ENCODE data around the gene SRGAP1.

Gene SRGAP1

DNA sequence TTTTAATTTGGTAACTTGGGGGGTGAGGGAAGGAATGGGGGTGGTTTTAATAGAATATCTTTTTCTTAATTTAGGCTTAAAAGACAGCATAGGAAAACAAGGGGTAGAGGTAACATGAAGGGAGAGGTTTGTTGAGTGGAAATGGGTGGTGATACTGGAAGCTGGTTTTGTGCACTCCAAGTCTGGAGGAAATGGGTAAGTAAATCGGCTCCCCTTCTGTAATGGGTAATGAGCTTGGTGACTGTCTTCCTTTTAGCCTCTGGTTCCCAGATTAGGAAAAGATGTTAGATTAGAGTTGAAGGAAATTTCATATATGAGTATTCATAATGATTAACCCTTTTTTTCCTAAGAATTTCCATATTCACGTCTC, 122.1 kb downstream of the SRGAP1 start:
- no peak for DNase-seq (ENCODE audit: low spot score)

DNA sequence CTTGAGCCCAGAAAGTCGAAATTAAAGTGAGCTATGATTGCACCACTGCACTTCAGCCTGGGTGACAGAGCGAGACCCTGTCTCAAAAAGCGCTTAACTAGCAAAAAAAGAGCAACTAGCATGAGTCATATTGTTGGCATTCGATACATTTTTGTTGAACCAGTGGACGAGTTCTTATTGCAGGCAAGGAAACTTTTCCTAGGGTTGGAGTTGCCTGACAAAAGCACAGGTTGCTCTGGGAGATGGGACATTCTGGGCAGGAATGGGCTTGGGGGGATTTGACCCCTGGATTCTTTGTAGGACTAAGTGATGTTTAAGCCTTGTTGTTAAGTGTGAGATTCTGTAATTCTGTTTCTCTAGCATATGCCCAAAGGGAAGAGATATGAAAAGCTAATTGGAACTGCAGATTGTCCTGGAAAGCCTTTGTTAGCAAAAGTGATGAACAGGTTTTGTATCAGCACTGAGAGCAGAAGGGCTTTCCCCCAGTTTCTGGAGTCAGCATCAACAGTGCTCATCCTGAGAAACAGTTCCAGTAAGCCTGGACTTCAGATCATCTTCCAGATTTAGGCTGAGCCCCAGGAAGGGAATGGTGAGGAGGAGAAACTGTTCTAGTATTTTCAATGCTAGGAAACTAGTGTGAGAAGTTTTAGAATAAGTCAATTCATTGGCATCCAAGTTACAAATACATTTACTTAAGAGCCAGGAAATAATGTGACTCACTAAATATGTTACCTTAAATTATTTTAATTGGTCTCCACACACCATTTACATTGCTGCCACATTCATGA, 123.1 kb downstream of the SRGAP1 start:
- no peak for DNase-seq (ENCODE audit: low spot score)

DNA sequence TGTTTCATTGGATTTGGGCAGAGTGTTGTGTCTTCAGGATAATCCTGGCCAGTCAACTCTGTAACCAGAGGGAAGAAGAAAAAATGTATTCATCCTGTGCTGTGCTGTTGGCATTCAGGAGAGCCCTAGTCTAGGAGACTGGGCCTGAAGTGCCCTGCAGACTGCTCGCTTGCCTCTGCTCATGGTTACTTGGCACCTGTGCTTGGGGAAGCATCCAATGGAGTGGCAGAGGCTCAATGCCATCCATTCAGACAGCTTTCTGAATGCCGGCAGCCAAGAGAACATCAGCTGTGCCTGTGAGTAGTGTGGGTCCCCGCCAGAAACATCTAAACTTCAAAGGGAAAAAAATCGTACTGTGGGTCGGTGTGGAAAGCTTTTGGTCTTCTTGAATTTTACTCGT, 124.2 kb downstream of the SRGAP1 start:
- no peak for DNase-seq (ENCODE audit: low spot score)

DNA sequence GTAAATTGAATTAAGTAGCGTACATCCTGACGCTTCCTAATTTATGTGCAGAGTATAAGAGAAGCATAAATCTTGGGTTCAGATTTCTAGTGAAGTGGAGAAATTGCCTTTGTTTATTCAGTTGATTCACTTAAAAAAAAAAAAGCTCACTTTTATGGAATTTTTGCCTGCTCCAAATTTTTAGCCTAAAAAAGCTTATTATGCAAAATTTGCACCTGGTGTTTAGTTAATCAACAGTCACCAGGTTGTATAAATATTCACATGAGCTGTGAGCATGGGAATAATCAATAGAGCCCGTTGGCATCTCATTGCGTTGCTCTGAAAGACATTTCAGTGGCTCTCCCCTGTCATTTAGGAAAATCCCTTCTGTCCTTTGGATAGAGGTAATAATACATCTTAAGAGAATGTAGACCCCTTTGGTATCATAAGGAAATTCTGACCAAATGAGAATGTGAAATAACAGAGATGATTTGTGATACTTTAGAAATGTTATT, 132.4 kb downstream of the SRGAP1 start:
- no peak for DNase-seq (ENCODE audit: low spot score)

DNA sequence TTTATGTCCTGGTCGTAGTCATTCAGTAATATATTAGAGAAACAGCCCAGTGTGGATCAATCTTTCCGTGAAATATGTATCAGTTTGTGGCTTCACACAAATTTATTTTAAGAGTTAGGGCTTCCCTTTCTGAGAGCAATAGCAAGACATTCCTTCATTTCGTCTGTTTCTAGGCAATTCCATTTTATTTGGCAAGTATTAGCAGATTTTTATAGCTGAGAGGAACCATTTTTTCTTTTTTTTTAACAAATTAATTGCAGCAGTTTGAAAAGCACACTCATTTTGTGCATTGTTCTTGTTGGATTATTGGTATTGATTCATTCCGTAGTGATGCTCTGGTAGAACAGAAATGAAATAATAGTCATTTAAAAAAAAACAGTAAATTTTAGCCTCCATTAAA, 132.9 kb downstream of the SRGAP1 start:
- DNase-seq (ENCODE audit: low spot score): no peak

DNA sequence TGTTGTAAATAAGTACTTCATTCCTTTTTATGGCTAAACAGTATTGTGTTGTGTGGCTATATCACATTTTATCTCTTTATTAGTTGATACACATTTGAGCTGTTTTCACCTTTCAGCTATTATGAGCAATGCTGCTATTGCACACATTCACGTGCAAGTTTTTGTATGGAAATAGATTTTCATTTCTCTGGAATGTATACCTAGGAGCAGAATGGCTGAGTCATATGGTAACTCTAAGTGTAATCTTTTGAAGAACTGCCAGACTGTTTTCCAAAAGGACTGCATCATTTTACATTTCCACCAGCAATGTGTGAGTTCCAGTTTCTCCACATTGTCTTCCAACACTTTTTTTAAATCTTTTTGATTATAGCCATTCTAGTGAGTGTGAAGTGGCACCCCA, 134.0 kb downstream of the SRGAP1 start:
- DNase-seq (ENCODE audit: low spot score): no peak

DNA sequence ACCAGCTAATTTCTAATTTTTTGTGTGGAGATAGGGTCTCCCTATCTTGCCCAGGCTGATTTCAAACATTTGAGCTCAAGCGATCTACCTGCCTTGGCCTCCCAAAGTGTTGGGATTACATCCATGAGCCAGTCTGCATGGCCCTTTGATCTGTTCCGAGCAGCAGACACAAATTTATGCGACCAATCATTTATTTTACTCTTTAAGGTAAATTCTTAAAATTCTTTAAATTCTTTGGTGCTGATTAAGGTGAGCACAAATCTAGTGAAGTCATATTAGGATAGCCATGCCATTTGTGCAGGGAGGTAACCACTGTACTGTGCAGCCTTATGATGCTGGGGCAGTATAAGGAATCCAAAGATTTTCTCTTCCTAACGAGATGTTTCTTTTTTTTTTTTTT, 135.7 kb downstream of the SRGAP1 start:
- no peak for DNase-seq (ENCODE audit: low spot score)

DNA sequence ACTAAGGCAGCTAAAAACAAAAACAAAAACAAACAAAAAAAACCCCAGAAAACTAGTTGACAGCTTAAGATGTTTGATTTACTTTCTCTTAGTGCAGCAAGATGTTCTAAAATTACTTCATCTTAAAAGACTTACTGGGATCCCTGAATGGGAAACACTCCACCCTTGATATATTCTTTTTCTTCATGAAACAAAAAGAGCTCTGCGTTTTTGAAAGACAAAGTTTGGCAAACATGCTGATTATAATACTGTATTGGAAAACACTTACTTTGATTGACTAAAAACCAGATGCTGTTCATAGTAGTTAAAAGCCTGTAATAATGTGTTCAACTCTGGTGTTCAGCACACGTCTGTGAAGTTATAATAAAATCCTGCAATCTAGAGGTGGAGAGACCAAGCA, 136.8 kb downstream of the SRGAP1 start:
- DNase-seq (ENCODE audit: low spot score): no peak

DNA sequence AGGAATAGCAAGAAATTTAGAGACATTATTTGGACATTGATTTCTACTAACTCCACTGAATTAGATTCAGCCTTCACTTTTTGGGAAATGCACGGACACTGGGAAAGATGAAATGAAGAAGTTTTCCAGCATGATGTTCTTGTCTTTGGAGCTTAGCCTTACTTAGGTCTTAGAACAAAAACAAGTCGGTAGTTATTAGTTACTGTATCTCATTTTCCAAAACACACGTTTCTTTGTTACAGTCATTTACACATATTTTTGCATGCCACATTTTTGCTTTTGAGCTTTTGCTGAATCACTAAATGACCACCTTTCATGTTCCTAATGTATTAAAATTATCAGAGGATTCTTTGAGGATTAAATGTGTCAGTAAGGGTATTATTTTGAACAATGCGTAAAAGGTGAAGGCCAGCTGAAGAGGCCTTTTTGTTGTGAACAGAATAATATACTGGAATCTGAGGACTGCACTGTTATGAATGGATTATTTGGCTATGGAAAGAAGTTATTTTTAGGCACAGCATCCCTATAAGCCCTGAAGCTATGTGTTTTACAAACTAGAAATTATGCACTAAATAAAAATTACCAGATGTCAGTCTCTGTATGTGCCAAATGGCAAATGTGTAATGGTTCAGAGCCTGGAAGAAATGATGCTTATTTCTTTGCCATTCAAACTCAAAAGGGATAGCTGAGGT, 138.2 kb downstream of the SRGAP1 start:
- no peak for DNase-seq (ENCODE audit: low spot score)

DNA sequence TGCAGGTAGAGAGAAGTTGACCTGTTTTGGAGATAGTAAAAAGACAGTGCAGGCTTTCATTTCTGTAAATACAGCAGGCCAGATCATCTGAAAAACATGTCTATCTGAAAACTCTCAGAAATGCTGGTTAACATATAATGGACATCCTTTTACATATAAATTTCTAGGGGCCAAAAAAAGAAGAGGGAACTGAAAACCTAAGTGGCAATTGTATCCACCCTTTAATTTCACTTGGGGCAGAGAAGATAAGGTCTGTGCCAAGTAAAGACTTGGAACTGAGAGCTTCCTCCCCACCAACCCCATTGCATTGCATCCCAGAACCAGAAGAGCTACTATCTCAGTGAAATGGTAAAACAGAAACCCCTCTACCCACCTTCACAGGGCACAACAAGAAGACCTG, 141.0 kb downstream of the SRGAP1 start:
- no peak for DNase-seq (ENCODE audit: low spot score)

DNA sequence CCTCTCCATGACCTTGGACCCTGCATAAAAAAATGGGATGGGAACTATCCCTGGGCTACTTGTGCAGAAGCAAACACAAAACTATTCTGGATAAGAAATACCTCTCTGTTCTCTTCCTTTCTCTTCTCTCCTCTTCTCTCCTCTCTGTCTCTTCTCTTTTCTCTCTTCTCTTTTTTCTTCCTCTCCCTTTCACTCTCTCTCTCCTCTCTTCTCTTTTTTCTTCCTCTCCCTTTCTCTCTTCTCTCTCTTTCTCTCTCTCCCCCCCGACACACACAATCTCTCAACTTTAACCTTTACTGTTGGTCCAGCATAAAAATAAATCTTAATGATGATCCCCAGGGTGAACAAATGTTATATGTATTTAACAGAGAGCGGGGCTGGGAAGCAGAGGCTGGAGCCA, 141.4 kb downstream of the SRGAP1 start:
- DNase-seq (ENCODE audit: low spot score): no peak

DNA sequence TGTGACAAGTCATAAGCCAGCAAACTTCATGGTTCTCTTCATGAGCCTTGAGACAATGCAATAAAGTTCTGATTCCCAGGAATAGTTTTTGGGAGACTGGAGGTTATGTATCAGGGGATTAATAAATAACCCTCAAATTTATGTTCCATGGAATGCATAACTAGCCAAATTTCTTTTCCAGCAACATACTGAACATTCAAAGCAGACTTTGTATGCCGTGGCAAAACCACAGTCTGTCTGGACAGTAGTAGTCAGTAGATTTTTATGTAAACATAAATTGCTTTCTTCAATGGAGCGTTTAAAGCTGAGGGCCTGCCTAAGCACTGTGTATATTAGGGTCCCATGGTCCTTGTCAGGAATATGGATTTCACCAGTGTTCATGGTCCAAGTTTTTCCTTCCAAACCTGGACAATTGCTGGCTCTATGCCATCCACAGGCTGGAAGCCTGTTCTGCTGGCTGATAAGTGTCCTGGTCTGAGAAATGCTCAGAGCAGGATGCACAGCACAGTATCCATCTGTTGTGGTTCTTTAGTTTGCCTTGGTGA, 144.9 kb downstream of the SRGAP1 start:
- no peak for DNase-seq (ENCODE audit: low spot score)

DNA sequence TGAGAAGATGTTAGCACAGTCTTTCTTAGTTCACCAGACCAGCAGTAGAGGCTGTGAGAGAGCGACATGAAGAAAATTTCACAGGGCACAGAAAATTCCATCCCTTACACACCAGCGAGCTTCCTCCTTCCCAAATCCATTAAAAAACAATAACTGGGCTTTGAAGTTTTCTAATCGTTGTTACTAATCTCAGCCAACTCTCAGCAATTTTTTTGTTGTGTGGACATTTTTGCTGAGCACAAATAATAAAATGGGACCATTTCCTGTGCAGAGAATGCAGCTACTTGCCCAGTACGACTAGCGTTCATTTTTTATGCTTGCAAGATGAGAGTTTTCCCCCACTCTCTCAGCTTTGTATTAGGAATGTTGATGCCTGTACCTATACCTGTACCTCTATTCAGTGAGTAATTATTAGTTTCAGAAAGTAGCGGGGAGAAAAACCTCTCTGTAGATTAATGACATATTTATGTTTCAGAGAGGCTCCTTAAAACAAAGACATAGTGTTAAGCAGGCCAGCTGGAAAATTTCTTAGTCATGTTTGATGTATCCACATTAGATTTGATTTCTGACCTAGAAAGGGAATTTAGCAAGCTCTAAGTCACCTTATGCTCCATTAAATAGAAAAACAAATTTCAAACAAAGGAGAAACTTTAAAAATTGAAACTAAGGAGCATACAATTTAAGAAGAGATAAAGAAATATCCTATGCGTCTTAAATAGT, 146.5 kb downstream of the SRGAP1 start:
- no peak for DNase-seq (ENCODE audit: low spot score)

DNA sequence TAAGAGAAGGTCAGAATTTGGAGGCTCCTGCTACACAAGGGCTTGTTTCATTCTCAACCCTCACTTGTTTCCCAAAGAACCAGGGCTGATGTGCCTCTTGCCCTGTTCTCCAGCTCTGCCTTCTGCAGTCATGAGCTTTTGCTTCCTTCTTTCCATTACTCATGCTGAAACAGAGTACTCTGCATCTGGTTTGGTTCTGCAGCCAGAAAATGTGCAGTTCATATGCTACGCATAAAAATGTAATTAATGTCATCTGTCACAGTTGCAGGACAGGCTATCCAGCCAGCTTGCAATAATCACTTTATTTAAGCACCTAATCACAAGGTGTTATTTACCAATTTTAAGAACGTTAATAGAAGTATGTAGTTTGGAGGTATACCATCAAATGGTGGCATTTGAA, 150.2 kb downstream of the SRGAP1 start:
- DNase-seq (ENCODE audit: low spot score): no peak

DNA sequence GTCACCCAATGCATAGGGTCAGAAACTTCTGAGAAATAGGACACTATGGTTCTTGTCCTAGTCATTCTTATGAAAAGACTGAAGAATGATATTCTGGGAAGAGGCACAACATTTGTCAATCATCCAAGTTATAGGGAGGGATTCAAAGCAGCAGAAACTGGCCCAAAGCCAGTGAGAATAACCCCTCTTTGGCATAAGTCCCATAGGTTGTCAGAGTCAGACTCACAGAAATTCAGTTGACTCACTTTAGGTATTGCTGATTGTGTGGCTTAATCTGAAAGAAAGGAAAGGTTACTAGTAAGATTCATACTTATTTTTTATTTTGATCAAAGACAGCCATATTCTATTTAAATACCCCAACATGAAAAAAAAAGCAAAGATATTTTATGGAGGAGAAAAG, 151.0 kb downstream of the SRGAP1 start:
- no peak for DNase-seq (ENCODE audit: low spot score)

DNA sequence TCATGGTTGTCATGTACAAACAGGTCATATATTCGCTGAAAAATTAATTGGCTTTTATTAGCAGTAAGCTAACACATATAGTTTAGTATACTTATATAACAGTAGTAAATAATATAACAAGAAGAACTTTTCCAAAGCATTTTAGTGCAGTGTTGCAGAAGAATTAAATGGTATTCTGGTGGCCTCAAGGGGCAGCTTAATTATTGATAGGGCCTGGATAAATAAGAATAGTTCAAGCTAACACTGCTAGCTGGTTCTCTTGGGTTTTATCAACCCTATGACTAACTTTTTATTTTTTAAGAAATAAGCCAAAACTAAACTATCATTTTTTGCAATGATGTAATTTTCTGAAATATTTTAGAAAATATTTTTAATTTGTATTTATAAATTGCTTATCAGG, 152.1 kb downstream of the SRGAP1 start:
- no peak for DNase-seq (ENCODE audit: low spot score)

DNA sequence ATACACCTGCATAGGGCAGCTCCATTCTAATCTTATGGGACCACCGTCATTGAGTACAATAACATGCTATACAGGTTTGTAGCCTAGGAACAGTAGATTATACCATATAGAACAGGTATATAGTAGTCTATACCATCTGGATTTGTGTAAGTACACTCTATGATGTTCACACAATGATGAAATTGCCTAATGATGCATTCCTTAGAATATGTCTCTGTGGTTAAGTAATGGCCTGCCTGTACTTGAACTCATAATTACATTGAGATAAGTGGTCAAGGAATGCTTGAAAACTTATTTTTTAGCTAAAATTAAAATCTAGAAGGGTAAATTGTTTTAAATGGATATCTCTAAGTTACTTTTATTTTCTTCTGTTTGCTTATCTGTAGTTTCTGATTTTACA, 152.7 kb downstream of the SRGAP1 start:
- no peak for DNase-seq (ENCODE audit: low spot score)

DNA sequence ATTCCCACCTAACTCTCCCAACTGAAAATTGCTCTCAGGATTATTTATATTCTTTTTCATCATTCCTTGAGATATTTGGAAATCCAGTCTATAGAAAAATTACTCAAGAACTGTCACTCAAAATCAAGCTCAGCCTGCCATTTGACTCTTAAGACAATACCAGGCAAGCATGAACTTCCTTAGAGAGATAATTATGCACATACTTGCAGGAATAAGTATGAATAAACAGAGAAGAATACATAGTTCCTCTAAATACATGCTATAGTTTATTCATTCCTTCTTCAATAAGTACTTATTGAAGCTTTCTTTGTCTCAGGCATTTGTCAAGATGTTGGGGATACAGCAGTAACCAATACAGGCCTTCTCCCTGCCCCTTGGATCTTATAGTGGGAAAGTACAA, 154.1 kb downstream of the SRGAP1 start:
- no peak for DNase-seq (ENCODE audit: low spot score)

DNA sequence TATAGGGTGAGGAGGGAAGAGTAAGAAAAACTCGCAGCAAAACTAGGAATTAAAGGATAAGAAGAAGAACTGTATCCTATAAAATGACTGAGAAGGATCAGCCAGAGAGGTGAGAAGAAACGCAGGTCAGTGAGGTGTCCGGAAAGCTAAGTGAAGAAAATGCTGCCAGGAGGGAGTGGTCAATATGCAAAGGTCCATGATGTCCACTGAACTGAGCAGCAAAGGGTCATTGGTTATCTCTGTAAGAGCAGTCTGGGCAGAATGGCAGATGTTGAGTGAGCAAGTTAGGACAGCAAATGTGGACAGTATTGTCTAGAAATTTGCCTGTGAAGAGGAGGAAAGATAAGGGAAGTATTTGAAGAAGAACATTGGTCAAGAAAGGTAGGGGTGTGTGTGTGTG, 155.4 kb downstream of the SRGAP1 start:
- no peak for DNase-seq (ENCODE audit: low spot score)

DNA sequence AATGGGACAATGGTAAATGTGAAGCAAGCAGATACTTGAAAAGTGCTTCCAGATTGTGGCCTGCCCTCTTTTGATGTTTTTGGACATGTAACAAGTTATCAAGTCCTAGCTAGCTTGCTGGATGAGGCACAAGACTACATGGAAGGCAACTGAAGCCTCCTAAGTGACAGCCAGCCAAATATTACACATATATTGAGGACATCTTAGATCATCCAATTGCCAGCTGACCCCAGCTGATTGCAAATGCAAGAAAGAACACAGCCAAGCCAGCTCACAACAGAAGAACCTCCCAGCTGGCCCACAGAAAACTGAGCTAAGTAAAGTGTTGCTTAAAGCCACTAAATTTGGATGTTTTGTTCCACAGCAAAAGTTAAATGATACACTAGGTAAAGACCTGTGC, 156.9 kb downstream of the SRGAP1 start:
- DNase-seq (ENCODE audit: low spot score): no peak

DNA sequence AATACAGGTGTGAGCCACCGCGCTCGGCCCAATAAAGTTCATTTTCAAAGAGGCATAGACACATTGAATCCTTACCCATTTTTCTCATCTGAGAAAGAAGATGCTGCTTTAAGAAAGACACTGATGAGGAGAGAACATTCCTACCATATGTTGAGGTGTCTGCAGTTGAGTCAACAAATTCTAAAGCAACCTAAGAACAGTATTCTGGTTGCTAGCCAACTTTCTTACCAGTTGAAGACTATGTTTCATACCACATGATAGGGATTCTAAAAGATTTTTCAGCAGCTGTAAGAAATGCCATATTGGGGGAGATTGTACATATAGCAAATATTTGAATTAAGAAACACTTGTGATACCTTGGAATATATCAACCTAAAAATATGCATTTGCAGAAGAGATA, 160.1 kb downstream of the SRGAP1 start:
- no peak for DNase-seq (ENCODE audit: low spot score)

DNA sequence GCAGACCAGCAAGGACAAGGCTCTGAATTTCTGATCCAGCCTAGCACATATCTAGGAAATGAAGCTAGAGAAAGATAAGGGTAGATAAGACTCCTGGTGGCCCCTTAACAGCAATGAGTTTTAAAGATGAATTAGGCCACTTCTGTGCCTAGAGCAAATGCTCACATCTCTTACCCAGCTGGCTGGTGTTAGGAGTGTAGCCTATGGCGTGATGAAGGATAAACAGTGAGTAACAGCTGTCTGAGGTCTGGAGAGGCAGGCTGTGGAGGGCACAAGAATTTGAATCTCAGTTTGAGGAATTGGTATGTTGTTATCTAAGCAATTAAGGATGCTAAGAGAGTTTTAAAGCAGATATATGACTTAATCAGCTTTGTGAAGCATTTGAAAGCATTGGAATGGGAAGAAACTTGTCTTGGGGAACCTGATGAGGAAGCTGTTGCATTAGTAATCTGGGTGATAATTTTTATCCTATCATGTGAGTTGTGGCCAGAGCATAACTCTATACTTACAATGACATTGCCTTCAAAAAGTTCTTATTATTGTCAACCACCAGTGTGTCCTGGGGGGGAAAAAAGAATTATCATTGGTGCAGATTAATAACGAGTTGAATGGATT, 161.8 kb downstream of the SRGAP1 start:
- DNase-seq (ENCODE audit: low spot score): no peak
